GM12878 (cell line): ENCODE results near the gene TIMM10. TPM values are rescaled to one million over a fixed set of nuclear protein-coding genes. Genes with fewer than 3 reads are reported as not detected.

Source experiments
- ATAC-seq: fragments of 200-7000 bp; cut with Tn5 transposase; 3 replicates; pipeline ENCODE4 v1.9.1; 2020; ENCODE audit warnings: mild to moderate bottlenecking, moderate library complexity
- BruUV-seq: library from RNA; stranded (reverse); fragments of 400-500 nt; replicated peaks from 2 replicates; lab custom pipeline; 2021; lab: Mats Ljungman, UMichigan
- CTCF ChIA-PET: fragments of 300-600 bp; sonication (Branson Sonifier 250); formaldehyde crosslinking; extraction: SDS; loops from one replicate; lab custom pipeline; 2021; ENCODE audit warnings: inconsistent platforms; lab: Yijun Ruan, JAX
- POLR2A ChIA-PET: fragments of 350-600 bp; formaldehyde crosslinking; extraction: SDS; loops from one replicate; lab custom pipeline; 2021; ENCODE audit warnings: inconsistent platforms; lab: Charles Lee
- RAD21 ChIA-PET: fragments of 300-600 bp; sonication (Branson Sonifier 250); formaldehyde crosslinking; loops from one replicate; lab custom pipeline; 2023; ENCODE audit warnings: antibody characterized with exemption; ENCODE audit not compliant: unreplicated experiment; lab: Charles Lee
- SMC1A ChIA-PET: fragments of 300-600 bp; sonication (Branson Sonifier 250); formaldehyde crosslinking; loops from one replicate; lab custom pipeline; 2023; ENCODE audit not compliant: unreplicated experiment, uncharacterized antibody; lab: Charles Lee
- DNase-seq: peaks from one replicate; pipeline ENCODE4 v3.0.0-alpha.2; 2011; ENCODE audit warnings: low read depth, low spot score
- FAIRE-seq: peaks from 3 replicates; lab custom pipeline; 2011; peaks lifted over from hg19 to GRCh38; lab: Jason Lieb, UNC
- H2AFZ ChIP-seq: 2 replicates; pipeline ENCODE4 v1.6.0; 2011; ENCODE audit warnings: low read depth, low read length, control low read depth; ENCODE audit not compliant: control insufficient read depth
- H3K27ac ChIP-seq: 2 replicates; pipeline ENCODE4 v1.5.1; 2011; ENCODE audit warnings: control low read depth; ENCODE audit not compliant: control insufficient read depth, insufficient read depth
- H3K27me3 ChIP-seq, 2 experiments: replicated peaks in 1 of 2; 2 replicates each; pipeline versions ENCODE4 v1.6.0 to v1.6.1; 2011; ENCODE audit warnings: low read length in 1 of 2; ENCODE audit not compliant: control insufficient read depth in 2 of 2, insufficient read depth in 2 of 2
- H3K36me3 ChIP-seq, 2 experiments: 2 replicates each; pipeline ENCODE4 v1.5.1; 2011; ENCODE audit warnings: low read length in 1 of 2; ENCODE audit not compliant: control insufficient read depth in 2 of 2, insufficient read depth in 2 of 2
- H3K4me1 ChIP-seq: 2 replicates; pipeline ENCODE4 v1.6.1; 2011; ENCODE audit warnings: mild to moderate bottlenecking, low read length, moderate library complexity, mixed read lengths; ENCODE audit not compliant: control insufficient read depth, insufficient read depth
- H3K4me2 ChIP-seq: 2 replicates; pipeline ENCODE4 v1.6.0; 2011; ENCODE audit warnings: control low read depth; ENCODE audit not compliant: control insufficient read depth, insufficient read depth
- H3K4me3 ChIP-seq: fragments of 200-600 bp; sonication (generic); 2 replicates; pipeline ENCODE4 v1.5.1; 2016
- H3K79me2 ChIP-seq: 2 replicates; pipeline ENCODE4 v1.6.0; 2011; ENCODE audit warnings: low read length; ENCODE audit not compliant: control insufficient read depth, insufficient read depth
- H3K9ac ChIP-seq: 2 replicates; pipeline ENCODE4 v1.8.0; 2011; ENCODE audit warnings: low read length, control low read depth, mixed read lengths; ENCODE audit not compliant: control insufficient read depth, insufficient read depth
- H3K9me3 ChIP-seq: replicated peaks from 3 replicates; pipeline ENCODE4 v1.5.1; 2011; ENCODE audit warnings: mild to moderate bottlenecking, low read length; ENCODE audit not compliant: control insufficient read depth, insufficient read depth
- H4K20me1 ChIP-seq: 2 replicates; pipeline ENCODE4 v1.6.0; 2011; ENCODE audit not compliant: control insufficient read depth, insufficient read depth
- BACH1 ChIP-seq: fragments of 450-650 bp; IDR thresholded peaks from 2 replicates; pipeline ENCODE4 v1.6.1; 2017; ENCODE audit warnings: mild to moderate bottlenecking, borderline replicate concordance
- BCL11A ChIP-seq: IDR thresholded peaks from 2 replicates; pipeline ENCODE4 v1.6.1; 2011; ENCODE audit warnings: low read depth, low read length
- BCL3 ChIP-seq: IDR thresholded peaks from 2 replicates; pipeline ENCODE4 v1.6.1; 2011; ENCODE audit warnings: borderline replicate concordance, low read depth, mild to moderate bottlenecking, moderate library complexity, low read length; ENCODE audit not compliant: insufficient read depth, poor library complexity, severe bottlenecking
- E2F4 ChIP-seq: IDR thresholded peaks from 2 replicates; pipeline ENCODE4 v1.6.1; 2012; ENCODE audit warnings: low read depth, low read length, improper control_type of control experiment
- EGR1 ChIP-seq, 2 experiments: IDR thresholded peaks; 1 replicate in 1 of 2; 2 replicates in 1 of 2; pipeline ENCODE4 v1.6.1; 2011 to 2012; ENCODE audit warnings: low read depth in 2 of 2, low read length in 2 of 2, borderline replicate concordance in 1 of 2, mild to moderate bottlenecking in 1 of 2, moderate library complexity in 1 of 2
- FOXM1 ChIP-seq: IDR thresholded peaks from 2 replicates; pipeline ENCODE4 v1.6.1; 2012; ENCODE audit warnings: low read depth, mild to moderate bottlenecking, inconsistent platforms, low read length, moderate library complexity
- HDAC2 ChIP-seq: fragments of 200-600 bp; sonication (generic); IDR thresholded peaks from 2 replicates; pipeline ENCODE4 v1.6.1; 2017
- IKZF1 ChIP-seq: fragments of 450-650 bp; conservative IDR thresholded peaks from 2 replicates; pipeline ENCODE4 v1.6.1; 2017; ENCODE audit warnings: antibody characterized with exemption, mild to moderate bottlenecking
- MYC ChIP-seq: IDR thresholded peaks from 2 replicates; pipeline ENCODE4 v1.6.1; 2011; ENCODE audit warnings: mild to moderate bottlenecking, low read length, moderate library complexity, inconsistent platforms; ENCODE audit not compliant: insufficient read depth, insufficient replicate concordance, insufficient read length, severe bottlenecking
- NR2F1 ChIP-seq: fragments of 450-650 bp; conservative IDR thresholded peaks from 2 replicates; pipeline ENCODE4 v1.6.1; 2017; ENCODE audit warnings: mild to moderate bottlenecking
- SIX5 ChIP-seq: IDR thresholded peaks from 2 replicates; pipeline ENCODE4 v1.6.1; 2011; ENCODE audit warnings: mild to moderate bottlenecking, low read depth, low read length, moderate library complexity; ENCODE audit not compliant: severe bottlenecking
- SMAD1 ChIP-seq: fragments of 450-650 bp; IDR thresholded peaks from 2 replicates; pipeline ENCODE4 v1.6.1; 2018; ENCODE audit warnings: mild to moderate bottlenecking, low read depth; ENCODE audit not compliant: partially characterized antibody
- SMARCA5 ChIP-seq: fragments of 450-650 bp; IDR thresholded peaks from 2 replicates; pipeline ENCODE4 v1.6.1; 2017; ENCODE audit warnings: mild to moderate bottlenecking
- ZNF207 ChIP-seq: fragments of 450-650 bp; IDR thresholded peaks from 2 replicates; pipeline ENCODE4 v1.6.1; 2014; ENCODE audit warnings: antibody characterized with exemption, mild to moderate bottlenecking, borderline replicate concordance
- WGBS: methylation state at CpG from one replicate; pipeline ENCODE4 v1.1.6; 2016; ENCODE audit warnings: low lambda C conversion rate; ENCODE audit not compliant: insufficient replicate concordance, insufficient coverage; ENCODE audit errors: missing lambda C conversion rate; 5-methylcytosine and 5-hydroxymethylcytosine counted together
- in situ Hi-C: fragments of 300-500 bp; cut with MboI; formaldehyde crosslinking; loops from 9 replicates; pipeline ENCODE4 v1.14.3; 2018; ENCODE audit warnings: mixed read lengths
- intact Hi-C: fragments of 100-400 bp; cut with micrococcal nuclease; formaldehyde crosslinking; loops from one replicate; pipeline ENCODE4 v1.14.2; 2022; ENCODE audit not compliant: unreplicated experiment
- polyA plus RNA-seq, 11 experiments: library from polyadenylated mRNA; depleted of rRNA in 4 of 11; unstranded in 6 of 11; stranded (reverse) in 5 of 11; fragments of >200 nt; fragmentation: Nextera tagmentation in 4 of 11; fragmentation: Illumina TruSeq in 1 of 11; extraction: Ambion mirVana in 4 of 11; extraction: Trizol in 1 of 11; gene quantifications; 1 replicate in 1 of 11; 2 replicates in 10 of 11; pipeline versions ENCODE4 v1.2.1 to v1.2.3, GENCODE V29; 2011 to 2016; ENCODE audit warnings: inconsistent platforms in 2 of 11, missing spikeins in 2 of 11, low read depth in 1 of 11
- total RNA-seq, 4 experiments: library from RNA; depleted of rRNA in 3 of 4; stranded (reverse); fragments of >200 nt in 3 of 4; fragmentation: Illumina TruSeq in 1 of 4; extraction: Trizol in 1 of 4; gene quantifications; 2 replicates each; pipeline versions ENCODE4 v1.2.1 to v1.2.3, GENCODE V29; 2013 to 2021
- TF ChIP-seq, protein P1 (sequence below): fragments of 450-650 bp; IDR thresholded peaks from 2 replicates; pipeline ENCODE4 v1.6.1; 2018; ENCODE audit warnings: borderline replicate concordance, mild to moderate bottlenecking; ENCODE audit not compliant: partially characterized antibody

Gene TIMM10
- total and polyA plus RNA-seq, 10 of the 15 experiments (the other 5 are each of a cell fraction or from before 2014, with no cell fraction given) = 148 to 898 (median 206) TPM

DNA sequence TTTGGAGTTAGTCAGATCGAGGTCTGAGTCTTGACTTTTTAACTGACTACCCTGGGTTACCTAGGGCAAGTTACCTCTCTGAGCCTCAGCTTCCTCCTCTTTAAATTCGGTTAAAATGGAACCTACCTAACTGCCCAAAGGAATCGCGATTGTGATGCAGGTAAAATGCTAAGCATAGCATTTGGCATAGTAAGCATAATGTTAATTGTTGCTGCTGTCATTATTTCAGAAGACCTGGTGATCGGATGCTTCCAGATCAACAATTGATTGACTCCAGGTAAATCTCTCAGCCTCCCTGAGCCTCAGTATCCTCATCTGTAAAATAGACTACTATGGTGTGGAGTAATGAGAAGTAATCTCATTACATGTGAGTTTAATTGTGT is 14.5 kb downstream of the TIMM10 start (continued):
- no peak for TF ChIP-seq SIX5
- no peak for TF ChIP-seq MYC
- no peak for TF ChIP-seq FOXM1
- TF ChIP-seq SMAD1 = no peak
- no peak for TF ChIP-seq HDAC2

DNA sequence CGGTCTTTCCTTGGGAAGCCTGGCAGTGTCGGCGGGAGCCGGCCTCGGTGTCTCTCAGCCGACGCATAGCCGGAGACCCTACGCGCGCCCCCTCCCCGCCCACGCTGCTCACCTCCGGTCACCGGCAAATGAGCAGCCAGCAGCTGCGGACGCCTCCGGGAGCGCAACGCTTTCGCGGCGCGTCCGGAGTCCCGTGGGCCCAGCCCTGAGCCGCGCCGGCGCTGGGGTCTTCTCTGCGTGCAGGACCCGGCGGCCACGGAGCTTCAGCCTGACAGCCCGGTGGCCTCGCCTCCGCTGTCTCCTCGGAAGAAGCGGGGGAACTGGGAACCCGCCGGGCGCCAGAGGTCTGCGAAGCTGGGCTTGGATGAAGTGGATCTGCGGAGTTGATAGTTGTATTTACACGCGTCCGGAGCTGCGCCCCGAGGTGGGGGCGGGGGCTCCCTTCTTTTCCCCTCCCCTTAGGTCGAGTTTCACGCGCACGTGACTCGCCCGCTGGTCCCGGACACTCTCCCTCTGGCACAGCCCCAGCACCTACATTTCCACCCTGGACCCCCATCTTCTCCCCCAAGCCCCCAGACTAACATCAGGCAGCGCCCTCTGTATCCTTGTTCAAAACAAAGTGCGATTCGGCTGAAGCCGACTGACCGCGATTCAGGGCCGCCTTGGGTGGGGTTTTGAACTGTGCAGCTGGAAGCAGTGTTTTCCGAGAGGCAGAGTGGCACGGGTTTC is 15.1 kb downstream of the TIMM10 start, which contains the start of gene SLC43A1:
Gene SLC43A1, minus strand, starts transcription at position 371 of the 729 bp plus-strand sequence. CDS start 1,591 bp downstream, outside the sequence.
- Histone ChIP-seq H3K79me2 (peaks cover 11% of the 10 kb centered on the region), H3K4me2 (peak within 1 kb of the TSS; percentile 95), H3K36me3 (no peaks in the 10 kb centered on the region), H3K27ac (peak within 1 kb of the TSS; percentile 35), H3K4me3 (peak within 1 kb of the TSS; percentile 90), H4K20me1 (no peaks in the 10 kb centered on the region), H2AFZ (peak within 1 kb of the TSS; percentile 90), H3K9ac (peak within 1 kb of the TSS; percentile 81), H3K27me3 (no peaks in the 10 kb centered on the region), H3K9me3 (no peaks in the 10 kb centered on the region), H3K4me1 (no peaks in the 10 kb centered on the region)
- ATAC-seq (peak; percentile 66), FAIRE-seq (peak; percentile 41), DNase-seq (no peak)
- BruUV-seq = no TSS peak
- intact Hi-C loops = no loop called here
- ChIA-PET CTCF (interaction anchor here (0.7 to 10.6 kb wide), 10 partner anchors 9 to 170 kb away, joined by 3 to 158 read pairs (median 8); partner anchors contain the start of gene RTN4RL2), POLR2A (interaction anchor here (1.0 to 1.6 kb wide), 3 partner anchors 22 to 197 kb away, joined by 3 to 4 read pairs (median 3); partner anchors contain the start of genes MED19 and TMX2), SMC1A (interaction anchor here (0.9 to 5.4 kb wide), 7 partner anchors 9 to 58 kb away, joined by 3 to 47 read pairs (median 4); no protein-coding TSS in a partner anchor), RAD21 (interaction anchor here (1.0 to 8.2 kb wide), 6 partner anchors 11 to 170 kb away, joined by 3 to 46 read pairs (median 6); no protein-coding TSS in a partner anchor)
- in situ Hi-C loops = no loop called here
- under 1% methylated on average over 51 of the region's 66 CpGs for WGBS
- TF ChIP-seq NR2F1 = peak; percentile 42; the same call in 1 of the 2 replicates
- TF ChIP-seq BCL11A = no peak
- TF ChIP-seq BCL3 = no peak
- no peak for TF ChIP-seq SIX5
- no peak for TF ChIP-seq E2F4
- TF ChIP-seq EGR1 (IDR thresholded peaks at IDR 0.05; ENCODE audit: borderline replicate concordance in 1 of 2, low read depth in 2 of 2, low read length in 2 of 2) = 0 out of 3 replicates have a peak, but pooled peaks of 1 of the 2 experiments have one; percentile 70
- no peak for TF ChIP-seq ZNF207
- peak; percentile 30; the same call in 1 of the 2 replicates for TF ChIP-seq IKZF1
- TF ChIP-seq, protein P1, sequence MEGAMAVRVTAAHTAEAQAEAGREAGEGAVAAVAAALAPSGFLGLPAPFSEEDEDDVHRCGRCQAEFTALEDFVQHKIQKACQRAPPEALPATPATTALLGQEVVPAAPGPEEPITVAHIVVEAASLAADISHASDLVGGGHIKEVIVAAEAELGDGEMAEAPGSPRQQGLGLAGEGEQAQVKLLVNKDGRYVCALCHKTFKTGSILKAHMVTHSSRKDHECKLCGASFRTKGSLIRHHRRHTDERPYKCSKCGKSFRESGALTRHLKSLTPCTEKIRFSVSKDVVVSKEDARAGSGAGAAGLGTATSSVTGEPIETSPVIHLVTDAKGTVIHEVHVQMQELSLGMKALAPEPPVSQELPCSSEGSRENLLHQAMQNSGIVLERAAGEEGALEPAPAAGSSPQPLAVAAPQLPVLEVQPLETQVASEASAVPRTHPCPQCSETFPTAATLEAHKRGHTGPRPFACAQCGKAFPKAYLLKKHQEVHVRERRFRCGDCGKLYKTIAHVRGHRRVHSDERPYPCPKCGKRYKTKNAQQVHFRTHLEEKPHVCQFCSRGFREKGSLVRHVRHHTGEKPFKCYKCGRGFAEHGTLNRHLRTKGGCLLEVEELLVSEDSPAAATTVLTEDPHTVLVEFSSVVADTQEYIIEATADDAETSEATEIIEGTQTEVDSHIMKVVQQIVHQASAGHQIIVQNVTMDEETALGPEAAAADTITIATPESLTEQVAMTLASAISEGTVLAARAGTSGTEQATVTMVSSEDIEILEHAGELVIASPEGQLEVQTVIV = no peak
- TF ChIP-seq SMARCA5 = 0 out of 2 replicates have a peak, but pooled peaks have one; percentile 49
- TF ChIP-seq BACH1 = no peak
